ENCODE measurements around the gene TDRD9. TPM values are rescaled to one million over a fixed set of nuclear protein-coding genes. Genes with fewer than 3 reads are reported as not detected.
A peak's percentile ranks its signal among the peaks of the same experiment; 100 is the strongest.

Gene TDRD9
- total and polyA plus RNA-seq, 2 donors from 2014 or later: 1.6 to 6.6 TPM

DNA sequence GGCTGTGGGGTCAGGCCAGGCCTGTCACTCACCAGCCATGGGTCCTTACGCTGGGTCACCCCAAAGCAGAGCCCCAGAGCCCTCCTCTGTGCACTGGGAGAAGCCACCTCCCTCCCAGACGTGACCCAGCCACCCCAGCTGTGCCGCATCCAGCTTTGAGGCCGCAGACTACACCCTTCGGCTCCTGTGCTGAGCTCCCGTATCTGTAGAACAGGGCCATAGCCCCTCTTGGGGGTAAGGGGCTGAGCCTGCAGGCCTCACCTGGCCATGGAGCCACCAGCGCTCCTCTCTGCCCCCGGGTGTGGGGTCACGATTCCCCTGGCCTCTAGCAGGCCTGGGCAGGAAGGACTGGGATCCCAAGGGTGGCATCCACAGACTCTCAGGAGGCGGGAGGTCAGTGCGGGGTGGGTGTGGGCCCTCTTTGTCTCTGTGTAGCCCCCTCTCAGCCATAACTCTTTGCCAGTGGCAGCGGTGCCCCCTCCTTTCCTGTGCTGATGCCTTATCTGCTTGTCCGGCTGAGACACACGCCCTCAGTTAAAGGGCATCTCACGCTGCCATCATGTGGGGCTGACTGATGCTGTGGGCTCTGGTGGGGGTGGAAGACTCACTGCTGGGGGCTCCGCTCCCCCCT lies 173.5 kb downstream of the TDRD9 start:
- Histone ChIP-seq H3K4me1 (ENCODE audit: control insufficient read depth in 2 of 3, insufficient read depth in 2 of 3, low read depth in 1 of 3, low read length in 3 of 3) (no peaks in the 10 kb centered on the region), H3K36me3 (ENCODE audit: control insufficient read depth in 2 of 3, insufficient read depth in 3 of 3, low read length in 3 of 3) (no peaks in the 10 kb centered on the region), H3K4me3 (ENCODE audit: low read length in 3 of 3) (no peak overlapping the region), H3K27ac (ENCODE audit: low read depth in 2 of 2, low read length in 2 of 2) (no peak overlapping the region), H3K9me3 (ENCODE audit: control insufficient read depth in 2 of 3, insufficient read depth in 1 of 3, low read length in 3 of 3) (no peaks in the 10 kb centered on the region), H3K9ac (ENCODE audit: low read length in 3 of 3) (no peak overlapping the region), H3K27me3 (ENCODE audit: control insufficient read depth, insufficient read depth, low read length) (no peaks in the 10 kb centered on the region)
- intact Hi-C loops (cut with DNase I): no loop called here
- TF ChIP-seq, protein P1, sequence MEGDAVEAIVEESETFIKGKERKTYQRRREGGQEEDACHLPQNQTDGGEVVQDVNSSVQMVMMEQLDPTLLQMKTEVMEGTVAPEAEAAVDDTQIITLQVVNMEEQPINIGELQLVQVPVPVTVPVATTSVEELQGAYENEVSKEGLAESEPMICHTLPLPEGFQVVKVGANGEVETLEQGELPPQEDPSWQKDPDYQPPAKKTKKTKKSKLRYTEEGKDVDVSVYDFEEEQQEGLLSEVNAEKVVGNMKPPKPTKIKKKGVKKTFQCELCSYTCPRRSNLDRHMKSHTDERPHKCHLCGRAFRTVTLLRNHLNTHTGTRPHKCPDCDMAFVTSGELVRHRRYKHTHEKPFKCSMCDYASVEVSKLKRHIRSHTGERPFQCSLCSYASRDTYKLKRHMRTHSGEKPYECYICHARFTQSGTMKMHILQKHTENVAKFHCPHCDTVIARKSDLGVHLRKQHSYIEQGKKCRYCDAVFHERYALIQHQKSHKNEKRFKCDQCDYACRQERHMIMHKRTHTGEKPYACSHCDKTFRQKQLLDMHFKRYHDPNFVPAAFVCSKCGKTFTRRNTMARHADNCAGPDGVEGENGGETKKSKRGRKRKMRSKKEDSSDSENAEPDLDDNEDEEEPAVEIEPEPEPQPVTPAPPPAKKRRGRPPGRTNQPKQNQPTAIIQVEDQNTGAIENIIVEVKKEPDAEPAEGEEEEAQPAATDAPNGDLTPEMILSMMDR (IDR thresholded peaks at IDR 0.05; ENCODE audit: borderline replicate concordance, extremely low read depth, insufficient read depth): no peak
- DNase-seq (peak in 2 of 5 donors; percentile 37 to 53), FAIRE-seq (no peak)

Other genes with a start within 250 kb of the TDRD9 start
- 6.3 TPM for gene XRCC3, start 213.0 kb upstream of the TDRD9 start, total RNA-seq
- gene XRCC3, start 213.0 kb upstream of the TDRD9 start, polyA plus RNA-seq (ENCODE audit: insufficient read depth, low read depth, low replicate concordance): 2.8 TPM
- gene ZFYVE21, start 212.6 kb upstream of the TDRD9 start, total RNA-seq: 70.9 TPM
- gene ZFYVE21, start 212.6 kb upstream of the TDRD9 start, polyA plus RNA-seq (ENCODE audit: insufficient read depth, low read depth, low replicate concordance): 67.8 TPM
- 69.4 TPM for gene PPP1R13B, start 80.9 kb upstream of the TDRD9 start, total RNA-seq
- 15.1 TPM for gene PPP1R13B, start 80.9 kb upstream of the TDRD9 start, polyA plus RNA-seq (ENCODE audit: insufficient read depth, low read depth, low replicate concordance)
- gene RD3L, start 14.1 kb downstream of the TDRD9 start, total RNA-seq: not detected
- gene RD3L, start 14.1 kb downstream of the TDRD9 start, polyA plus RNA-seq (ENCODE audit: insufficient read depth, low read depth, low replicate concordance): not detected
- gene ASPG, start 157.2 kb downstream of the TDRD9 start, total RNA-seq: 2.5 TPM
- gene ASPG, start 157.2 kb downstream of the TDRD9 start, polyA plus RNA-seq (ENCODE audit: insufficient read depth, low read depth, low replicate concordance): 58.1 TPM
- 12.3 TPM for gene KIF26A, start 210.1 kb downstream of the TDRD9 start, total RNA-seq
- gene KIF26A, start 210.1 kb downstream of the TDRD9 start, polyA plus RNA-seq (ENCODE audit: insufficient read depth, low read depth, low replicate concordance): 2.3 TPM